ENCODE data around the gene FRMD8. TPM values are rescaled to one million over a fixed set of nuclear protein-coding genes. Genes with fewer than 3 reads are reported as not detected.

Gene FRMD8
- total RNA-seq, 1 experiment from 2014 or later: 22.7 TPM

- H3K36me3 Mint-ChIP-seq (ENCODE audit: insufficient read depth in 1 of 3, low read depth in 3 of 3): no peaks in the 10 kb centered on the region
- TF ChIP-seq CTCF (conservative IDR thresholded peaks at IDR 0.05): no peak
- peaks cover 58 to 59% of the 10 kb centered on the region in 2 experiments for H3K4me1 Mint-ChIP-seq
- H3K4ac ChIP-seq (ENCODE audit: low read depth, low read length): no peak overlapping the region
- no peaks in the 10 kb centered on the region for H3K9me3 Mint-ChIP-seq
- H3K23ac ChIP-seq (ENCODE audit: insufficient read length, low read depth, low read length): no peak overlapping the region
- WGBS (ENCODE audit: extremely low coverage, insufficient read length, low lambda C conversion rate): no CpG with 5 or more reads among the region's 5 CpGs
- no peak overlapping the region for H2AK5ac ChIP-seq (ENCODE audit: insufficient read length, low read length)
- no peaks in the 10 kb centered on the region for H3K27me3 ChIP-seq (ENCODE audit: insufficient read depth, low read length)
- H4K5ac ChIP-seq (ENCODE audit: insufficient read length, low read depth, low read length): no peak overlapping the region
- H3K27ac Mint-ChIP-seq: no peak overlapping the region; a peak in 2 of 7 replicates
- H3K79me1 ChIP-seq (ENCODE audit: insufficient read depth, low read depth, low read length, poor library complexity, severe bottlenecking): no peaks in the 10 kb centered on the region
- H2BK5ac ChIP-seq (ENCODE audit: insufficient read length, low read length): no peak overlapping the region
- H2BK15ac ChIP-seq (ENCODE audit: low read depth, low read length): no peak overlapping the region
- H3K18ac ChIP-seq (ENCODE audit: insufficient read length, low read depth, low read length): no peak overlapping the region
- H3T11ph ChIP-seq (ENCODE audit: low read length): no peak overlapping the region
- H3K4me2 ChIP-seq (ENCODE audit: insufficient read depth, insufficient read length, low read length): no peak overlapping the region
- no peak overlapping the region for H3K14ac ChIP-seq (ENCODE audit: insufficient read depth, low read length)
- no peak overlapping the region for H4K8ac ChIP-seq (replicated peaks; ENCODE audit: insufficient read length, low read depth, low read length)
- H3K56ac ChIP-seq (ENCODE audit: insufficient read length, low read depth, low read length): no peak overlapping the region
- H3K23me2 ChIP-seq (ENCODE audit: insufficient read length, low read depth, low read length, poor library complexity, severe bottlenecking): no peaks in the 10 kb centered on the region
- no peak overlapping the region for H2BK12ac ChIP-seq (ENCODE audit: insufficient read length, low read depth, low read length)
- H3K9me3 ChIP-seq (ENCODE audit: control insufficient read depth, low read depth, low read length): no peaks in the 10 kb centered on the region
- no peak overlapping the region for H4K91ac ChIP-seq (ENCODE audit: insufficient read length, low read depth, low read length)
- H2BK120ac ChIP-seq (ENCODE audit: low read depth, low read length, poor library complexity, severe bottlenecking): no peak overlapping the region
- H3K9ac ChIP-seq (ENCODE audit: extremely low read depth, insufficient read length, low read length): no peak overlapping the region
- no peaks in the 10 kb centered on the region for H4K20me1 ChIP-seq (ENCODE audit: control insufficient read depth, insufficient read depth, insufficient read length)
- H2BK20ac ChIP-seq (ENCODE audit: low read depth, low read length, poor library complexity, severe bottlenecking): no peak overlapping the region
- no peak overlapping the region for H2AFZ ChIP-seq (ENCODE audit: low read length)
- peaks cover 26% of the 10 kb centered on the region for H3K4me1 ChIP-seq (ENCODE audit: insufficient read depth, low read length)
- peaks cover 2% of the 10 kb centered on the region; the same call in 1 of the 2 replicates for H3K79me2 ChIP-seq (ENCODE audit: insufficient read depth, low read length)
- no peak for DNase-seq
- H3K4me3 Mint-ChIP-seq: no peak overlapping the region
- H3K27me3 Mint-ChIP-seq (ENCODE audit: low read depth): no peaks in the 10 kb centered on the region
- H3K27ac ChIP-seq (ENCODE audit: insufficient read length, low read depth, low read length): no peak overlapping the region
Measured at GRCh38 chr11:65428578-65429067, 42.2 kb downstream of the FRMD8 start.

Data from H9 (cell line).